K562 (cell line): ENCODE measurements around the gene ENO2. TPM values are rescaled to one million over a fixed set of nuclear protein-coding genes. Genes with fewer than 3 reads are reported as not detected.

Experiments
- ATAC-seq: fragments of 200-7000 bp; cut with Tn5 transposase; 3 replicates; pipeline ENCODE4 v1.9.1; 2020; ENCODE audit warnings: moderate library complexity
- BruUV-seq: library from RNA; stranded (reverse); fragments of 400-500 nt; replicated peaks from 2 replicates; lab custom pipeline; 2021; lab: Mats Ljungman, UMichigan
- CTCF ChIA-PET: fragments of 300-600 bp; formaldehyde crosslinking; extraction: SDS; loops from one replicate; lab custom pipeline; 2021; ENCODE audit warnings: low intra/inter-chr PET ratio; lab: Yijun Ruan, JAX
- POLR2A ChIA-PET: fragments of 300-600, 350-650 bp; sonication (Branson Sonifier 250); formaldehyde crosslinking; extraction: SDS; loops from one replicate; lab custom pipeline; 2021; ENCODE audit warnings: antibody characterized with exemption, inconsistent platforms; lab: Yijun Ruan, JAX
- DNase-seq, 4 experiments: peaks; one replicate each; pipeline versions ENCODE4 v3.0.0 to v3.0.0-alpha.2; 2011 to 2018; ENCODE audit warnings: low spot score in 3 of 4, mixed read lengths in 3 of 4; ENCODE audit errors: extremely low read depth in 1 of 4
- FAIRE-seq: peaks from 2 replicates; lab custom pipeline; 2011; peaks lifted over from hg19 to GRCh38; lab: Jason Lieb, UNC
- H2AFZ ChIP-seq: 2 replicates; pipeline ENCODE4 v1.6.0; 2011; ENCODE audit warnings: low read depth, low read length, control low read depth, inconsistent platforms
- H3K27ac ChIP-seq: fragments of 200-600 bp; 3 replicates; pipeline ENCODE4 v1.8.0; 2011; ENCODE audit warnings: low read depth, mild to moderate bottlenecking, control low read depth, inconsistent platforms, low read length, moderate library complexity, mixed read lengths; ENCODE audit errors: extremely low read depth
- H3K27me3 ChIP-seq, 2 experiments: fragments of 300-600 bp in 1 of 2; 2 replicates in 1 of 2; 3 replicates in 1 of 2; pipeline versions ENCODE4 v1.6.0 to v1.8.0; 2011; ENCODE audit warnings: inconsistent platforms in 2 of 2, low read length in 2 of 2, mild to moderate bottlenecking in 1 of 2, mixed read lengths in 1 of 2, moderate library complexity in 1 of 2; ENCODE audit not compliant: control insufficient read depth in 2 of 2, insufficient read depth in 2 of 2
- H3K36me3 ChIP-seq: fragments of 300-600 bp; 3 replicates; pipeline ENCODE4 v1.8.0; 2011; ENCODE audit warnings: mild to moderate bottlenecking, low read length, inconsistent platforms; ENCODE audit not compliant: control insufficient read depth, insufficient read depth
- H3K4me1 ChIP-seq, 2 experiments: fragments of 200-600 bp in 1 of 2; replicated peaks in 1 of 2; 2 replicates in 1 of 2; 3 replicates in 1 of 2; pipeline versions ENCODE4 v1.5.1 to v1.8.0; 2011; ENCODE audit warnings: inconsistent platforms in 2 of 2, low read length in 2 of 2, mild to moderate bottlenecking in 1 of 2, mixed read lengths in 1 of 2, moderate library complexity in 1 of 2; ENCODE audit not compliant: control insufficient read depth in 2 of 2, insufficient read depth in 2 of 2
- H3K4me2 ChIP-seq: 2 replicates; pipeline ENCODE4 v1.6.1; 2011; ENCODE audit warnings: low read length, control low read depth, inconsistent platforms, mixed read lengths; ENCODE audit not compliant: insufficient read depth
- H3K4me3 ChIP-seq: fragments of 200-600 bp; sonication (generic), shearing (Covaris generic); 2 replicates; pipeline ENCODE4 v1.5.1; 2016; ENCODE audit warnings: control low read depth, inconsistent platforms
- H3K79me2 ChIP-seq: fragments of 200-600 bp; 3 replicates; pipeline ENCODE4 v1.8.0; 2011; ENCODE audit warnings: low read length, inconsistent platforms; ENCODE audit not compliant: control insufficient read depth, insufficient read depth
- H3K9ac ChIP-seq, 2 experiments: 2 replicates each; pipeline versions ENCODE4 v1.6.0 to v1.6.1; 2011; ENCODE audit warnings: low read depth in 2 of 2, low read length in 2 of 2, control low read depth in 1 of 2, inconsistent platforms in 1 of 2, mild to moderate bottlenecking in 1 of 2, mixed read lengths in 1 of 2; ENCODE audit not compliant: insufficient read depth in 1 of 2
- H3K9me1 ChIP-seq: one replicate; pipeline ENCODE4 v1.6.0; 2011; ENCODE audit warnings: inconsistent platforms, mild to moderate bottlenecking, low read length, moderate library complexity; ENCODE audit not compliant: control insufficient read depth, insufficient read depth
- H3K9me3 ChIP-seq: replicated peaks from 2 replicates; pipeline ENCODE4 v1.5.1; 2011; ENCODE audit warnings: low read depth, low read length, inconsistent platforms; ENCODE audit not compliant: control insufficient read depth, insufficient read depth
- H4K20me1 ChIP-seq: replicated peaks from 2 replicates; pipeline ENCODE4 v1.6.1; 2011; ENCODE audit warnings: low read length, inconsistent platforms, mixed read lengths; ENCODE audit not compliant: control insufficient read depth, insufficient read depth
- CC2D1A ChIP-seq: fragments of 450-650 bp; IDR thresholded peaks from 2 replicates; pipeline ENCODE4 v1.6.1; 2017; ENCODE audit warnings: mild to moderate bottlenecking
- GABPA ChIP-seq: fragments of 200-800 bp; sonication (Bioruptor generic); conservative IDR thresholded peaks from 2 replicates; pipeline ENCODE4 v1.6.1; 2016; ENCODE audit warnings: low read depth, missing genetic modification characterization, missing compliant biosample characterization
- SFPQ ChIP-seq: fragments of 200-400 bp; formaldehyde crosslinking; IDR thresholded peaks from 2 replicates; pipeline ENCODE4 v1.6.1; 2017; ENCODE audit warnings: mild to moderate bottlenecking, low read depth, low read length, moderate library complexity
- ZNF146 ChIP-seq: IDR thresholded peaks from one replicate; pipeline ENCODE4 v1.6.1; 2018; ENCODE audit warnings: missing compliant biosample characterization; ENCODE audit not compliant: unreplicated experiment
- WGBS: fragments of 100-300 bp; shearing (Covaris generic); methylation state at CpG from one replicate; pipeline ENCODE4 v1.1.6; 2016; ENCODE audit warnings: low coverage, mixed read lengths; ENCODE audit not compliant: insufficient coverage; ENCODE audit errors: missing lambda C conversion rate; 5-methylcytosine and 5-hydroxymethylcytosine counted together
- in situ Hi-C: fragments of 300-500 bp; cut with MboI; formaldehyde crosslinking; loops from 4 replicates; pipeline ENCODE4 v1.15.0; 2018; ENCODE audit warnings: inconsistent platforms, mixed read lengths
- intact Hi-C: fragments of 100-400 bp; cut with micrococcal nuclease; formaldehyde crosslinking; loops from 2 replicates; pipeline ENCODE4 v1.14.2; 2022
- polyA plus RNA-seq, 8 experiments: library from polyadenylated mRNA; depleted of rRNA in 4 of 8; stranded (reverse) in 5 of 8; unstranded in 3 of 8; fragments of >200 nt; fragmentation: Nextera tagmentation in 2 of 8; fragmentation: Illumina TruSeq in 1 of 8; extraction: Ambion mirVana in 2 of 8; extraction: Trizol in 1 of 8; gene quantifications; 2 replicates each; pipeline versions ENCODE4 v1.2.1 to v1.2.3, GENCODE V29; 2011 to 2014; ENCODE audit warnings: inconsistent platforms in 1 of 8, missing spikeins in 1 of 8
- total RNA-seq, 7 experiments: library from RNA; depleted of rRNA in 6 of 7; stranded (reverse); fragments of >200 nt in 6 of 7; fragmentation: Illumina TruSeq in 2 of 7; extraction: Trizol in 2 of 7; gene quantifications; 2 replicates each; pipeline versions ENCODE4 v1.2.1 to v1.2.3, GENCODE V29; 2011 to 2021; ENCODE audit warnings: low replicate concordance in 1 of 7

The ENO2 gene
- total and polyA plus RNA-seq, 9 of the 15 experiments (the other 6 are each of a cell fraction or from before 2014, with no cell fraction given): 10.9 to 43.3 (median 21.0) TPM

- H3K9ac ChIP-seq: peak overlapping the region in 1 of 2 experiments; percentile 47; a peak in 1 of 4 replicates
- TF ChIP-seq GABPA (tag) (no peak), ZNF146 (CRISPR knock-in tag) (no peak), SFPQ (no peak), CC2D1A (no peak)
- no TSS peak for BruUV-seq
- no peaks in the 10 kb centered on the region for H3K27me3 ChIP-seq
- H3K4me1 ChIP-seq: peaks cover 21 to 67% of the 10 kb centered on the region in 2 experiments
- H4K20me1 ChIP-seq: no peaks in the 10 kb centered on the region
- peaks cover 13% of the 10 kb centered on the region for H3K79me2 ChIP-seq
- ATAC-seq (no peak), DNase-seq (no peak), FAIRE-seq (no peak)
- H3K27ac ChIP-seq: no peak overlapping the region
- H3K4me2 ChIP-seq: no peak overlapping the region
- intact Hi-C loops (loop anchor here (5.0 kb wide), 1 partner anchor 74 kb away; the partner anchor contains the start of gene TPI1), in situ Hi-C loops (loop anchor here (5.0 kb wide), 1 partner anchor 74 kb away; the partner anchor contains the start of gene TPI1)
- 88% methylated on average over 4 of the region's 12 CpGs for WGBS
- H2AFZ ChIP-seq: no peak overlapping the region
- no peak overlapping the region for H3K4me3 ChIP-seq
- ChIA-PET CTCF (no interaction called here), POLR2A (no interaction called here)
- H3K9me3 ChIP-seq: no peaks in the 10 kb centered on the region
- H3K9me1 ChIP-seq: no peaks in the 10 kb centered on the region
- peaks cover 43% of the 10 kb centered on the region; the same call in 2 of the 3 replicates for H3K36me3 ChIP-seq
Measured at GRCh38 chr12:6941782-6942181, 27.4 kb downstream of the ENO2 start.
